ENCODE data around the gene LGMN. TPM values are rescaled to one million over a fixed set of nuclear protein-coding genes. Genes with fewer than 3 reads are reported as not detected.

LGMN gene
- total RNA-seq, 1 experiment from 2014 or later = 48.8 TPM

DNA sequence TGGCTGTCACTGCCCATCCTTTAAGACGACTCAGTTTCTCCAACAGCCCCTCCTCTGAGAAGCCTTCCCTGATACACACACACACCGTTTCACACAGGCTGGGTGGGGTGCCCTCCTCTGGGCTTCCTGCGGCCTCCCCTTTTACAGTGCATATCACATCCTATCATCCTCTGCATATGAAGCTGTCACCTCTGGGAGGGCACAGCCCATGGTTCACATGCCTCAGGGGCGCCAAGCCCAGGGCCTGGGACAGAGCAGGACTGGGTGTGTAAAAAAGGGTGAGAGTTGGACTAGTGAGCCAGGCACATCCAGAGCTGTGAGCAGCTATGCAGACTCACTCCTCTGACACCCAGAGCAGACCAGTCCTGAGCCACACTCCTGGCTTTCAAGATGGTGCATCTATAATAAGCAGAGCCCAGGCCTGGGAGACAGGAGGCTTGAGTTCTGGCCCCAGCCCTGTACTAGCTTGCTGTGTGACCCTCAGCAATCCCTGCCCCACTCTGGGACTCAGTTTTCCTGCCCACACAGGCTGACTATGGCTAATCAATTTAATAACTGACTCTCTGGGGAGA is 62.6 kb downstream of the LGMN start:
- Histone ChIP-seq H3K9me2 (ENCODE audit: insufficient read depth) (no peaks in the 10 kb centered on the region), H3K4me2 (no peak overlapping the region), H3K36me3 (ENCODE audit: low read depth) (0 out of 2 replicates have a peak, but pooled peaks cover 3% of the 10 kb centered on the region), H3K4me1 (replicated peaks; ENCODE audit: insufficient read depth) (peaks cover 8% of the 10 kb centered on the region), H3K9me3 (ENCODE audit: insufficient read depth, low read depth) (no peaks in the 10 kb centered on the region), H3K27ac (no peak overlapping the region), H3K27me3 (ENCODE audit: insufficient read depth, low read depth) (no peaks in the 10 kb centered on the region), H2AFZ (no peak overlapping the region), H3K4me3 (no peak overlapping the region), H3F3A (ENCODE audit: insufficient read depth, low read depth) (no peaks in the 10 kb centered on the region), H3K79me2 (ENCODE audit: low read depth) (no peaks in the 10 kb centered on the region), H4K20me1 (ENCODE audit: insufficient read depth) (no peaks in the 10 kb centered on the region)
- no peak for DNase-seq
- ChIA-PET CTCF (no interaction called here), POLR2A (ENCODE audit: unreplicated experiment) (no interaction called here)
- TF ChIP-seq EZH2 (IDR thresholded peaks at IDR 0.05; ENCODE audit: low read depth) = no peak
- TF ChIP-seq, protein P1, sequence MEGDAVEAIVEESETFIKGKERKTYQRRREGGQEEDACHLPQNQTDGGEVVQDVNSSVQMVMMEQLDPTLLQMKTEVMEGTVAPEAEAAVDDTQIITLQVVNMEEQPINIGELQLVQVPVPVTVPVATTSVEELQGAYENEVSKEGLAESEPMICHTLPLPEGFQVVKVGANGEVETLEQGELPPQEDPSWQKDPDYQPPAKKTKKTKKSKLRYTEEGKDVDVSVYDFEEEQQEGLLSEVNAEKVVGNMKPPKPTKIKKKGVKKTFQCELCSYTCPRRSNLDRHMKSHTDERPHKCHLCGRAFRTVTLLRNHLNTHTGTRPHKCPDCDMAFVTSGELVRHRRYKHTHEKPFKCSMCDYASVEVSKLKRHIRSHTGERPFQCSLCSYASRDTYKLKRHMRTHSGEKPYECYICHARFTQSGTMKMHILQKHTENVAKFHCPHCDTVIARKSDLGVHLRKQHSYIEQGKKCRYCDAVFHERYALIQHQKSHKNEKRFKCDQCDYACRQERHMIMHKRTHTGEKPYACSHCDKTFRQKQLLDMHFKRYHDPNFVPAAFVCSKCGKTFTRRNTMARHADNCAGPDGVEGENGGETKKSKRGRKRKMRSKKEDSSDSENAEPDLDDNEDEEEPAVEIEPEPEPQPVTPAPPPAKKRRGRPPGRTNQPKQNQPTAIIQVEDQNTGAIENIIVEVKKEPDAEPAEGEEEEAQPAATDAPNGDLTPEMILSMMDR (conservative IDR thresholded peaks at IDR 0.05) = no peak
- BruUV-seq (replicated peaks) = no TSS peak
- intact Hi-C loops (cut with micrococcal nuclease; ENCODE audit: unreplicated experiment) = no loop called here

DNA sequence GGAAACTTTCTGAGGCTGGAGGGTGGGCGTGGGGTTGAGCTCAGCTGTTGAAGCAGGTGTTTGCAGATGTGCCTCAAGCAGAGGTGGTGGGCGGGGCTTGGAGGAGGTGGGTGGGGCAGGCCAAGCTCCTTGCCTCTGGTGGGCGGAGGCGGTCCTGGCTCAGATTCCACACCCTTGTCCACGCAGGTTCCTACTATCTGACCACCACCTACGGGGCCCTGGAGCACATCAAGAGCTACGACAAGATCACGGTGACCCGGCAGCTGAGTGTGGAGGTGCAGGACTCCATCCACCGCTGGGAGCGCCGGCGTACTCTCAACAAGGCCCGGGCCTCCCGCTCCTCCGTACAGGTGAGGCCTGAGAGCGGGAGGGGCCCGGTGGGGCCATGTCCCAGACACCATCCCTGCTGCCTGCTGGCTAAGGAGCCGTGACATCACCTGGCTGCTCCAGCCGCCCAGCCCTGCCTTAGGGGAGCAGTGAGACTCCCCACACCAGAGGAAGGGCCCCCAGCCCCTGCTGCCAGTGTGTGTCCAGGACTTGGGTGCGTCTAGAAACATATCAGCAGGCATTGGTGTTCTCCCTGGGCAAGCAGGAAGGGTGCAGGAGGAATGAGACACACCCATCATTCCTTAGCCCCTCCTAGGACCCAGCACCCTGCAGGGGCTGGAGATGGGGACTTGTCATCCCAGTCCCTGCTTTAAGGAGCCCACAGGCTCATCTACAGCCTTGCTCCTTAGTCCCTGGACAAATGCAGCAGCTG is 63.4 kb downstream of the LGMN start:
- peaks cover 8% of the 10 kb centered on the region for H3K4me1 ChIP-seq (replicated peaks; ENCODE audit: insufficient read depth)
- TF ChIP-seq, protein P1 (conservative IDR thresholded peaks at IDR 0.05) = no peak
- TF ChIP-seq EZH2 (IDR thresholded peaks at IDR 0.05; ENCODE audit: low read depth) = no peak
- intact Hi-C loops (cut with micrococcal nuclease; ENCODE audit: unreplicated experiment) = loop anchor here (5.0 kb wide), 1 partner anchor 78 kb away; no protein-coding TSS in a partner anchor

DNA sequence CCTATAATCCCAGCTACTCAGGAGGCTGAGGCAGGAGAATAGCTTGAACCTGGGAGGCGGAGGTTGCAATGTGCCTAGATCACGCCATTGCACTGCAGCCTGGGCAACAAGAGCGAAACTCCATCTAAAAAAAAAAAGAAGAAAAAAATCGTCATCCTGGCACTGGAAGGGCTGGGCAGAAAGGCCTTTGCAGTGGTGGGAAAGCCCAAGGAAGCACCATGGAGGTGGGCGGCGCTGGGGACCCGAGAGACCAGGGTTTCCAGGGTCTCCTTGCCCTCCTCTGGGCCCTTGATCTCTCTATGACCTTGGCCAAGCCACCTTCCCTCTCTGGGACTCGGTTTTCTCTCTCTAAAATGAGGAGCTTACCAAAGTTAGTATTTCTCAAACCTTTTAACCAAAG is 65.4 kb downstream of the LGMN start:
- TF ChIP-seq, protein P1 (conservative IDR thresholded peaks at IDR 0.05) = no peak
- no peak for TF ChIP-seq EZH2 (IDR thresholded peaks at IDR 0.05; ENCODE audit: low read depth)
- DNase-seq = no peak
- H3K4me2 ChIP-seq = no peak overlapping the region
- H3K36me3 ChIP-seq (ENCODE audit: low read depth) = 0 out of 2 replicates have a peak, but pooled peaks cover 7% of the 10 kb centered on the region
- no peak overlapping the region for H2AFZ ChIP-seq
- no peaks in the 10 kb centered on the region for H4K20me1 ChIP-seq (ENCODE audit: insufficient read depth)
- peaks cover 5% of the 10 kb centered on the region; the same call in 1 of the 2 replicates for H3F3A ChIP-seq (ENCODE audit: insufficient read depth, low read depth)
- no peaks in the 10 kb centered on the region for H3K27me3 ChIP-seq (ENCODE audit: insufficient read depth, low read depth)
- ChIA-PET CTCF (no interaction called here), POLR2A (ENCODE audit: unreplicated experiment) (no interaction called here)
- no TSS peak for BruUV-seq (replicated peaks)
- intact Hi-C loops (cut with micrococcal nuclease; ENCODE audit: unreplicated experiment) = loop anchor here (5.0 kb wide), 1 partner anchor 76 kb away; no protein-coding TSS in a partner anchor
- H3K4me3 ChIP-seq = no peak overlapping the region
- no peaks in the 10 kb centered on the region for H3K9me3 ChIP-seq (ENCODE audit: insufficient read depth, low read depth)
- H3K4me1 ChIP-seq (replicated peaks; ENCODE audit: insufficient read depth) = peaks cover 8% of the 10 kb centered on the region
- H3K79me2 ChIP-seq (ENCODE audit: low read depth) = no peaks in the 10 kb centered on the region
- H3K27ac ChIP-seq = no peak overlapping the region
- H3K9me2 ChIP-seq (ENCODE audit: insufficient read depth) = no peaks in the 10 kb centered on the region

More for the DNA sequence above, 63.4 kb downstream of the LGMN start:
- CTCF ChIA-PET = interaction anchor here (0.5 kb wide), 1 partner anchor 588 kb away, joined by 3 read pairs; no protein-coding TSS in a partner anchor
- Histone ChIP-seq H3K36me3 (ENCODE audit: low read depth) (0 out of 2 replicates have a peak, but pooled peaks cover 3% of the 10 kb centered on the region), H3F3A (ENCODE audit: insufficient read depth, low read depth) (0 out of 2 replicates have a peak, but pooled peaks cover 5% of the 10 kb centered on the region), H3K4me2 (no peak overlapping the region), H2AFZ (no peak overlapping the region), H3K27me3 (ENCODE audit: insufficient read depth, low read depth) (no peaks in the 10 kb centered on the region), H3K9me2 (ENCODE audit: insufficient read depth) (no peaks in the 10 kb centered on the region), H3K9me3 (ENCODE audit: insufficient read depth, low read depth) (no peaks in the 10 kb centered on the region), H3K4me3 (no peak overlapping the region), H4K20me1 (ENCODE audit: insufficient read depth) (no peaks in the 10 kb centered on the region), H3K27ac (no peak overlapping the region), H3K79me2 (ENCODE audit: low read depth) (no peaks in the 10 kb centered on the region)
- POLR2A ChIA-PET (ENCODE audit: unreplicated experiment) = no interaction called here
- DNase-seq = no peak
- BruUV-seq (replicated peaks) = no TSS peak

Data from PC-9 (cell line).